ENCODE measurements around the gene LMAN1L.

- no peak for TF ChIP-seq CTCF (IDR thresholded peaks at IDR 0.05)
- TF ChIP-seq POLR2A (IDR thresholded peaks at IDR 0.05), result no peak
Measured at GRCh38 chr15:74822233-74822632, 9.6 kb downstream of the LMAN1L start.

Measured in ovary (tissue), 3 donors.